Trophoblast cell (in vitro differentiated cells and primary cell): ENCODE measurements around the gene FBXW11.
"Not testable (repeated sequence)": the region's sequence is repeated elsewhere in the genome, so short reads cannot be mapped to it uniquely, and the experiment has no call there.

Experiments used
- DNase-seq, 2 donors: peaks; one replicate each; pipeline ENCODE4 v3.0.0-alpha.2; 2016
- H2AFZ ChIP-seq: 2 replicates; pipeline ENCODE4 v1.6.1; 2013; ENCODE audit warnings: low read length, moderate library complexity, mild to moderate bottlenecking; ENCODE audit not compliant: insufficient read depth, poor library complexity
- H2AK5ac ChIP-seq: 2 replicates; pipeline ENCODE4 v1.6.1; 2013; ENCODE audit warnings: mild to moderate bottlenecking, low read length
- H2BK120ac ChIP-seq: 2 replicates; pipeline ENCODE4 v1.6.1; 2013; ENCODE audit warnings: low read length, mild to moderate bottlenecking, moderate library complexity; ENCODE audit not compliant: insufficient read depth, poor library complexity
- H2BK12ac ChIP-seq: 2 replicates; pipeline ENCODE4 v1.6.1; 2013; ENCODE audit warnings: mild to moderate bottlenecking, low read length, moderate library complexity
- H2BK5ac ChIP-seq: 2 replicates; pipeline ENCODE4 v1.6.1; 2013; ENCODE audit warnings: low read length, low read depth, moderate library complexity, mild to moderate bottlenecking; ENCODE audit not compliant: poor library complexity
- H3K14ac ChIP-seq: 2 replicates; pipeline ENCODE4 v1.6.1; 2013; ENCODE audit warnings: mild to moderate bottlenecking, low read length
- H3K18ac ChIP-seq: 2 replicates; pipeline ENCODE4 v1.6.1; 2013; ENCODE audit warnings: mild to moderate bottlenecking, low read length
- H3K23ac ChIP-seq: 2 replicates; pipeline ENCODE4 v1.6.1; 2013; ENCODE audit warnings: low read length
- H3K27ac ChIP-seq: 2 replicates; pipeline ENCODE4 v1.5.1; 2013; ENCODE audit warnings: low read depth, mild to moderate bottlenecking, inconsistent platforms, low read length, moderate library complexity
- H3K27me3 ChIP-seq: 2 replicates; pipeline ENCODE4 v1.6.1; 2013; ENCODE audit warnings: inconsistent platforms, mild to moderate bottlenecking, low read length, moderate library complexity; ENCODE audit not compliant: insufficient read depth
- H3K36me3 ChIP-seq, 2 experiments: 1 replicate in 1 of 2; 2 replicates in 1 of 2; pipeline ENCODE4 v1.6.1; 2013; ENCODE audit warnings: low read length in 2 of 2, mild to moderate bottlenecking in 2 of 2, moderate library complexity in 1 of 2; ENCODE audit not compliant: insufficient read depth in 2 of 2, control insufficient read depth in 1 of 2
- H3K4ac ChIP-seq: 2 replicates; pipeline ENCODE4 v1.6.1; 2013; ENCODE audit warnings: low read depth, mild to moderate bottlenecking, low read length, moderate library complexity
- H3K4me1 ChIP-seq, 2 experiments: 1 replicate in 1 of 2; 2 replicates in 1 of 2; pipeline ENCODE4 v1.6.1; 2013; ENCODE audit warnings: low read length in 2 of 2, mild to moderate bottlenecking in 2 of 2, moderate library complexity in 1 of 2; ENCODE audit not compliant: insufficient read depth in 2 of 2, control insufficient read depth in 1 of 2
- H3K4me2 ChIP-seq: 2 replicates; pipeline ENCODE4 v1.6.1; 2013; ENCODE audit warnings: inconsistent platforms, mild to moderate bottlenecking, low read length, moderate library complexity
- H3K4me3 ChIP-seq: 2 replicates; pipeline ENCODE4 v1.5.1; 2013; ENCODE audit warnings: mild to moderate bottlenecking, low read depth, low read length, inconsistent platforms
- H3K79me1 ChIP-seq: one replicate; pipeline ENCODE4 v1.6.1; 2013; ENCODE audit warnings: low read length
- H3K79me2 ChIP-seq: 2 replicates; pipeline ENCODE4 v1.6.1; 2013; ENCODE audit warnings: low read length, mild to moderate bottlenecking; ENCODE audit not compliant: control insufficient read depth, insufficient read depth, poor library complexity
- H3K9ac ChIP-seq: 2 replicates; pipeline ENCODE4 v1.6.1; 2013; ENCODE audit warnings: mild to moderate bottlenecking, low read length
- H3K9me3 ChIP-seq: 2 replicates; pipeline ENCODE4 v1.6.1; 2013; ENCODE audit warnings: low read depth, mild to moderate bottlenecking, control low read depth, inconsistent platforms, low read length; ENCODE audit not compliant: insufficient read depth
- H4K12ac ChIP-seq: 2 replicates; pipeline ENCODE4 v1.6.1; 2013; ENCODE audit warnings: low read depth, mild to moderate bottlenecking, low read length, moderate library complexity
- H4K8ac ChIP-seq: 2 replicates; pipeline ENCODE4 v1.6.1; 2013; ENCODE audit warnings: low read depth, mild to moderate bottlenecking, low read length, moderate library complexity
- H4K91ac ChIP-seq: one replicate; pipeline ENCODE4 v1.6.1; 2013; ENCODE audit warnings: low read depth, mild to moderate bottlenecking, low read length, moderate library complexity
- WGBS: extraction: QIAGEN DNeasy Blood & Tissue Kit; methylation state at CpG from one replicate; pipeline ENCODE4 v1.1.7; 2013; ENCODE audit warnings: missing lambda C conversion rate; ENCODE audit not compliant: insufficient read length, insufficient coverage; ENCODE audit errors: extremely low coverage; 5-methylcytosine and 5-hydroxymethylcytosine counted together

The FBXW11 gene

DNA sequence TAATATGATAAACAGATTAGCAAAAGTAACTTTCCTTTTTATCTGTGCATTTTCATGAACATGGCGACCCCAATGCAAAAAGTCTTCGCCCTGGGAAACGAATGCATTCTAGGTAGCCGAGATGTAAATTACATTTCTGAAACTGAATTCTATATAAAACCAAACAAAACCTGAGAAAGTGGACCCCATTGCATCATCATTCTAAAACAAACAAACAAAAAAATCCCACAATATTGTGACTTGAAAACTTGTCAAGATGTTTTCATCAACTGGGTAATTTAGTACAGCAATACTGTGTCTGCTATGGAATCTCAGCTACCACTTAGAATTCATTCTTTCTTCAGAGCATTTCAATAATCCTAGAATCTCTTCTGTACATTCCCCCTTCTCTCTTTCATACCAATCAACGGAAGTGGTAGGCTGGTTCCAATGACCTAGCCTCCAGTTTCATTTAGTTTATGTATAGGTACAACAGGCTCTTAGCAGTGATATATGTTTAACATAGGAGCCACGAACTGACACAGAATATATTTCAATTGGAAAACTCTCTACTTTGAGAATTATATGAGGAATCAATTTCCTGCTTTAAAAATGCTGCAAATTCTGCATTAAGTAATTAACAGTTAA, 85.6 kb downstream of the FBXW11 start:
- H2BK5ac ChIP-seq, result no peak overlapping the region
- H3K27ac ChIP-seq, result no peak overlapping the region
- no peak overlapping the region for H2AFZ ChIP-seq
- no peaks in the 10 kb centered on the region for H3K79me2 ChIP-seq
- peaks cover 0 to 2% of the 10 kb centered on the region in 2 experiments for H3K4me1 ChIP-seq
- H3K23ac ChIP-seq, result no peak overlapping the region
- DNase-seq, result no peak
- H3K4ac ChIP-seq, result no peak overlapping the region
- H4K8ac ChIP-seq, result no peak overlapping the region
- no peak overlapping the region for H3K14ac ChIP-seq
- H2BK120ac ChIP-seq, result no peak overlapping the region
- no peak overlapping the region for H3K4me2 ChIP-seq
- no peak overlapping the region for H2AK5ac ChIP-seq
- H4K12ac ChIP-seq, result no peak overlapping the region
- H3K4me3 ChIP-seq, result no peak overlapping the region
- H2BK12ac ChIP-seq, result no peak overlapping the region
- no peak overlapping the region for H4K91ac ChIP-seq
- no peaks in the 10 kb centered on the region for H3K79me1 ChIP-seq
- peaks cover 3% of the 10 kb centered on the region for H3K9me3 ChIP-seq
- no CpG with 5 or more reads among the region's 6 CpGs for WGBS
- no peak overlapping the region for H3K9ac ChIP-seq
- H3K27me3 ChIP-seq, result no peaks in the 10 kb centered on the region
- H3K18ac ChIP-seq, result no peak overlapping the region
- no peaks in the 10 kb centered on the region for H3K36me3 ChIP-seq

DNA sequence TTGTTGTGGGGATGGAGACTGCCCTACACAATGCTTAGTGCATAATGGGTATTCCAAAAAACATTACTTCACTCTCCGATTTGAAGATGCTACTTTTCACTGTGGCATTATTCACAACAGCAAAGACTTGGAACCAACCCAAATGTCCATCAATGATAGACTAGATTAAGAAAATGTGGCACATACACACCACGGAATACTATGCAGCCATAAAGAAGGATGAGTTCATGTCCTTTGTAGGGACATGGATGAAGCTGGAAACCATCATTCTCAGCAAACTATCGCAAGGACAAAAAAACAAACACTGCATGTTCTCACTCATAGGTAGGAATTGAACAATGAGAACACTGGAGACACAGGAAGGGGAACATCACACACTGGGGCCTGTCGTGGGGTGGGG, 90.7 kb downstream of the FBXW11 start:
- not testable (repeated sequence) for DNase-seq, H3K9me3 ChIP-seq

DNA sequence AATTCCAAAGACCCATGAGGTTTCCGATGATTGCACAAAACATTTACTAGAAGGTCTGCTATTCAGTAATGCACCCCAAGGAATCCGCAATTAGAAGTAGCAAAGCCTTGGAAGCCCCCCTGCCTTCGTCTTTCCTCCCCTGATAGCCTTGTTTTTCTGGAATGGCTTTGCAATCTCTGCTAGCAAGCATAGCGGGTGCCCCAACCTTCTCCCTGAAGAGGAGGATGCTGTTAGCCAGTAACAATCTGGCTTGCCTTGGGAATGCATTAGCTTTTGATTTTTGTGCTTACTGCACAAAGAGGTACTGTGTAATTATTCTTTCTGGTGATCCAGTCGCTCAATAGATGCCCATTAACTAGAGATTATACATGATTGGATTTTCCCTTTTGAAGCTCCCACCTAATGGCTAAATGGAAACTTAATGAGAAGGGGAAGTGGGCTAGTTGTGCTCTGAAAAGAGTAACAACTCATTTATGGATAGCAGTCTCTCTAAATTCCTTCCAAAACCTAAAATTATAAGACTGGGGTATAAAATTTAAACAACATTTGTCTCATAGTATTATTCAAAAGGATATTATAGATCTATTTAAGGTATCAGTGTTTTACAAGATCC, 91.6 kb downstream of the FBXW11 start:
- Histone ChIP-seq H3K79me2 (no peaks in the 10 kb centered on the region), H3K9me3 (no peaks in the 10 kb centered on the region), H3K36me3 (peaks cover 0 to 4% of the 10 kb centered on the region in 2 experiments), H3K4ac (no peak overlapping the region), H2AFZ (no peak overlapping the region), H3K27ac (no peak overlapping the region), H3K27me3 (no peaks in the 10 kb centered on the region), H3K9ac (no peak overlapping the region), H4K91ac (no peak overlapping the region), H3K18ac (no peak overlapping the region), H3K4me1 (no peaks in the 10 kb centered on the region), H2BK120ac (no peak overlapping the region), H2BK12ac (no peak overlapping the region), H4K8ac (no peak overlapping the region), H4K12ac (no peak overlapping the region), H3K23ac (no peak overlapping the region), H2BK5ac (no peak overlapping the region), H2AK5ac (no peak overlapping the region), H3K4me3 (no peak overlapping the region), H3K14ac (no peak overlapping the region), H3K4me2 (no peak overlapping the region), H3K79me1 (no peaks in the 10 kb centered on the region)
- DNase-seq, result no peak
- no CpG with 5 or more reads among the region's 5 CpGs for WGBS

More for the DNA sequence above, 90.7 kb downstream of the FBXW11 start:
- not testable (repeated sequence) for H2BK120ac ChIP-seq, H2BK5ac ChIP-seq, H2AFZ ChIP-seq, H3K27ac ChIP-seq, H3K79me1 ChIP-seq, H4K12ac ChIP-seq, H2BK12ac ChIP-seq, H3K4me2 ChIP-seq, H3K79me2 ChIP-seq, H3K27me3 ChIP-seq, H3K4me3 ChIP-seq, H2AK5ac ChIP-seq, H3K9ac ChIP-seq, H3K23ac ChIP-seq, H4K8ac ChIP-seq, H3K4me1 ChIP-seq, H3K18ac ChIP-seq, H3K36me3 ChIP-seq, H4K91ac ChIP-seq, H3K4ac ChIP-seq, H3K14ac ChIP-seq
- no CpG with 5 or more reads among the region's 4 CpGs for WGBS

DNA sequence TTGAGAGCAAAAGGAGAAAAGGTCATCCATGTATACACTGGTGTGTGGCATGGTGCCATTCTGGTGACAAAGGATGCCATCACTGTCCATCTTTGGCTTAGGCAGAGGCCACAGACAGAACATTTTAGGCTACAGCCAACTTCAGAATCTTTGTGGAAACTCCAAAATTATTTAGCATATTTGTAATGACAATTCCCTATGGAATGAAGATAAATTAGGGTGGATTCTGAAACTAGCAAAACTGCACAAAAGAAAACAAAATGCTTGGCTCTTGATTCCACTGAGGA, 92.5 kb downstream of the FBXW11 start:
- no peak overlapping the region for H3K4me2 ChIP-seq
- no peak overlapping the region for H4K8ac ChIP-seq
- no peaks in the 10 kb centered on the region for H3K9me3 ChIP-seq
- H2BK5ac ChIP-seq, result no peak overlapping the region
- H4K91ac ChIP-seq, result no peak overlapping the region
- no peak overlapping the region for H3K27ac ChIP-seq
- no peaks in the 10 kb centered on the region for H3K4me1 ChIP-seq
- no peaks in the 10 kb centered on the region for H3K79me1 ChIP-seq
- H2BK120ac ChIP-seq, result no peak overlapping the region
- peaks cover 0 to 4% of the 10 kb centered on the region in 2 experiments for H3K36me3 ChIP-seq
- no peak overlapping the region for H3K23ac ChIP-seq
- no peaks in the 10 kb centered on the region for H3K27me3 ChIP-seq
- H3K14ac ChIP-seq, result no peak overlapping the region
- no peak for DNase-seq
- H3K9ac ChIP-seq, result no peak overlapping the region
- no peak overlapping the region for H2AK5ac ChIP-seq
- no peaks in the 10 kb centered on the region for H3K79me2 ChIP-seq
- no peak overlapping the region for H4K12ac ChIP-seq
- H2BK12ac ChIP-seq, result no peak overlapping the region
- H3K4ac ChIP-seq, result no peak overlapping the region
- H3K4me3 ChIP-seq, result no peak overlapping the region
- no peak overlapping the region for H3K18ac ChIP-seq
- H2AFZ ChIP-seq, result no peak overlapping the region
